ENCODE data around the gene RALGAPA2.

DNA sequence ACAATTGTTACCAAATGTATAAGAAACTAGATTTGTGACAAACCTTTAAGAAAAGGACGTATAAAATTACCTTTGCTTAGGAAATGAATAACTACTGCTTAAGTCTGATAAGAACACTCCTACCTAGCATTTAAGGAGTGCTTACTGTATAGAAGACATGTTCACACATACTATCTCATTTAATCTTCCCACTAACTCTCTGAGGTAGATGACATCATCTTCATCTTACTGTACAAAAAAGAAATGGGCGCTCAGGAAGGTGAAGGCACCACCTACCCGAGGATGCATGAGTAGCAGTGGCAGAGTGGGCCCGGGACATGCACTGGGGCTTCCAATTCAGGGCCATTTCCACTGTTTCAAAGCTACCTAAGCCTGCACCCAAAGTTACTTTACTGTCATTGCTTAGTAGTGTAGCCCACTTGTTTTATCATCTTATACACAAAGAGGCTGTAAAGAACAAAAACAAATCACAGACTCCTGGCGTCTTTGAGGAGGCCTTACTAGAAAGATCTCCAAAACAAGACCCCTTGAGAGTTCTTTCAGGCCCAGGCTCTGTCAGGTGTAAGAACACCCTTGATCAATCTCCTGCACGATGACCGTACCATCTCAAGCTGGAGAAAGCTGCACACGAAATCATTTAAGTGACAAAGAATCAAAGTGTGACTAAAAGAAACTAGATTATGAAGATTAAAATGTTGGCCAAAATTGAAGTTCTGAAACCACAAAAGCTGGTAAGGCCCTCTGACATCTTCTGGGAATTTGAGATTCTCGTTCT lies 216.5 kb downstream of the RALGAPA2 start:
- TF ChIP-seq EP300 (IDR thresholded peaks at IDR 0.05), result no peak
- TF ChIP-seq, protein P1, sequence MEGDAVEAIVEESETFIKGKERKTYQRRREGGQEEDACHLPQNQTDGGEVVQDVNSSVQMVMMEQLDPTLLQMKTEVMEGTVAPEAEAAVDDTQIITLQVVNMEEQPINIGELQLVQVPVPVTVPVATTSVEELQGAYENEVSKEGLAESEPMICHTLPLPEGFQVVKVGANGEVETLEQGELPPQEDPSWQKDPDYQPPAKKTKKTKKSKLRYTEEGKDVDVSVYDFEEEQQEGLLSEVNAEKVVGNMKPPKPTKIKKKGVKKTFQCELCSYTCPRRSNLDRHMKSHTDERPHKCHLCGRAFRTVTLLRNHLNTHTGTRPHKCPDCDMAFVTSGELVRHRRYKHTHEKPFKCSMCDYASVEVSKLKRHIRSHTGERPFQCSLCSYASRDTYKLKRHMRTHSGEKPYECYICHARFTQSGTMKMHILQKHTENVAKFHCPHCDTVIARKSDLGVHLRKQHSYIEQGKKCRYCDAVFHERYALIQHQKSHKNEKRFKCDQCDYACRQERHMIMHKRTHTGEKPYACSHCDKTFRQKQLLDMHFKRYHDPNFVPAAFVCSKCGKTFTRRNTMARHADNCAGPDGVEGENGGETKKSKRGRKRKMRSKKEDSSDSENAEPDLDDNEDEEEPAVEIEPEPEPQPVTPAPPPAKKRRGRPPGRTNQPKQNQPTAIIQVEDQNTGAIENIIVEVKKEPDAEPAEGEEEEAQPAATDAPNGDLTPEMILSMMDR (IDR thresholded peaks at IDR 0.05), result no peak
- no peak for TF ChIP-seq ELK1 (IDR thresholded peaks at IDR 0.05; ENCODE audit: low read depth, low read length)
- TF ChIP-seq ESRRA (IDR thresholded peaks at IDR 0.05; ENCODE audit: borderline replicate concordance, low read length), result no peak
- TF ChIP-seq MAFK (IDR thresholded peaks at IDR 0.05; ENCODE audit: partially characterized antibody), result no peak
